ENCODE results near the gene ZHX3.

The ZHX3 gene

GRCh38 chr20:41268917-41269652 lies 48.4 kb downstream of the ZHX3 start:
- Histone ChIP-seq H3K9ac (no peak overlapping the region), H3K4me2 (no peak overlapping the region), H3K27ac (no peak overlapping the region), H3K4me1 (ENCODE audit: low read depth, poor library complexity, severe bottlenecking) (no peaks in the 10 kb centered on the region), H4K20me1 (ENCODE audit: insufficient read depth) (no peaks in the 10 kb centered on the region), H3K4me3 (IDR thresholded peaks at IDR 0.05; ENCODE audit: insufficient read depth, low read depth, low read length) (no peak overlapping the region), H3K36me3 (ENCODE audit: insufficient read depth) (no peaks in the 10 kb centered on the region), H3K27me3 (ENCODE audit: insufficient read depth, low read depth) (no peaks in the 10 kb centered on the region), H2AFZ (ENCODE audit: low read depth) (no peak overlapping the region), H3K79me2 (ENCODE audit: insufficient read depth, low read depth) (no peaks in the 10 kb centered on the region)
- no peak for TF ChIP-seq CTCF (conservative IDR thresholded peaks at IDR 0.05; ENCODE audit: low read depth, low read length)

- H3K9ac ChIP-seq = no peak overlapping the region
- H4K20me1 ChIP-seq (ENCODE audit: insufficient read depth) = no peaks in the 10 kb centered on the region
- H3K27ac ChIP-seq = no peak overlapping the region
- H3K4me3 ChIP-seq (IDR thresholded peaks at IDR 0.05; ENCODE audit: insufficient read depth, low read depth, low read length) = no peak overlapping the region
- H2AFZ ChIP-seq (ENCODE audit: low read depth) = no peak overlapping the region
- H3K27me3 ChIP-seq (ENCODE audit: insufficient read depth, low read depth) = no peaks in the 10 kb centered on the region
- no peak overlapping the region for H3K4me2 ChIP-seq
- TF ChIP-seq CTCF (conservative IDR thresholded peaks at IDR 0.05; ENCODE audit: low read depth, low read length) = no peak
- no peaks in the 10 kb centered on the region for H3K4me1 ChIP-seq (ENCODE audit: low read depth, poor library complexity, severe bottlenecking)
- H3K79me2 ChIP-seq (ENCODE audit: insufficient read depth, low read depth) = no peaks in the 10 kb centered on the region
- no peaks in the 10 kb centered on the region for H3K36me3 ChIP-seq (ENCODE audit: insufficient read depth)
These were observed 49.1 kb downstream of the ZHX3 start for GRCh38 chr20:41268402-41268801.

GRCh38 chr20:41265938-41266337 lies 51.6 kb downstream of the ZHX3 start:
- Histone ChIP-seq H3K36me3 (ENCODE audit: insufficient read depth) (no peaks in the 10 kb centered on the region), H3K4me1 (ENCODE audit: low read depth, poor library complexity, severe bottlenecking) (no peaks in the 10 kb centered on the region), H2AFZ (ENCODE audit: low read depth) (no peak overlapping the region), H3K4me2 (no peak overlapping the region), H3K4me3 (IDR thresholded peaks at IDR 0.05; ENCODE audit: insufficient read depth, low read depth, low read length) (no peak overlapping the region), H3K79me2 (ENCODE audit: insufficient read depth, low read depth) (no peaks in the 10 kb centered on the region), H3K27me3 (ENCODE audit: insufficient read depth, low read depth) (no peaks in the 10 kb centered on the region), H3K27ac (no peak overlapping the region), H4K20me1 (ENCODE audit: insufficient read depth) (no peaks in the 10 kb centered on the region), H3K9ac (no peak overlapping the region)
- TF ChIP-seq CTCF (conservative IDR thresholded peaks at IDR 0.05; ENCODE audit: low read depth, low read length) = no peak

GRCh38 chr20:41264819-41265218 lies 52.7 kb downstream of the ZHX3 start:
- H3K27me3 ChIP-seq (ENCODE audit: insufficient read depth, low read depth) = no peaks in the 10 kb centered on the region
- H3K4me3 ChIP-seq (IDR thresholded peaks at IDR 0.05; ENCODE audit: insufficient read depth, low read depth, low read length) = no peak overlapping the region
- H3K4me1 ChIP-seq (ENCODE audit: low read depth, poor library complexity, severe bottlenecking) = no peaks in the 10 kb centered on the region
- no peaks in the 10 kb centered on the region for H3K36me3 ChIP-seq (ENCODE audit: insufficient read depth)
- TF ChIP-seq CTCF (conservative IDR thresholded peaks at IDR 0.05; ENCODE audit: low read depth, low read length) = no peak
- no peaks in the 10 kb centered on the region for H3K79me2 ChIP-seq (ENCODE audit: insufficient read depth, low read depth)
- H3K4me2 ChIP-seq = no peak overlapping the region
- no peak overlapping the region for H3K27ac ChIP-seq
- no peaks in the 10 kb centered on the region for H4K20me1 ChIP-seq (ENCODE audit: insufficient read depth)
- no peak overlapping the region for H3K9ac ChIP-seq
- H2AFZ ChIP-seq (ENCODE audit: low read depth) = no peak overlapping the region
